ENCODE results near the gene RCN2.

DNA sequence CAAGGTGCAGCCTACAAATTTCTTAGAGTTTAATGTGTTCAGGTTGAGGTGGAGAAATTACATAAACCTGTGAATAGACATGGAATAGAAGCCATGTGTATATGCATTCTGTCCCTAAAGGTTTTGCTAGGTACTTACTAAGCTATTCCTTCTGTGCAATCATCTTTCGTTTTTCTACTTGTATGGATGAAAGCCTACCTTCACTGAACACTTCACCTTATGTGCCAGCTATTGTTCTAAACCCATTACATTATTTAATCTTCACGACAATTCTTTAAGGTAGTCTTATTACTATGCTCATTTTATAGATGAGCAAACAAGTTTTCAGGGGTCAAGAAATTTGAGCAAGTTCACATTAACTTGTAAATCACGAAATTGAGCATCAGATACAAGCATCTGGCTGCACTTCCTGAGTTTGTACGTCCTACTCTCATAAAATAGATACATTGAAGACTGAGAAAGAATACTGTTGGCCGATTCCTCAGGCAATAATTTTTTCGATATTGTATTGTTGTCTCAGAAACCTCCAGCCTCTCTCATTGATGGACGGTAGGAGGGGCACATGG, 635 bp upstream of the RCN2 start:
- TF ChIP-seq, protein P1, sequence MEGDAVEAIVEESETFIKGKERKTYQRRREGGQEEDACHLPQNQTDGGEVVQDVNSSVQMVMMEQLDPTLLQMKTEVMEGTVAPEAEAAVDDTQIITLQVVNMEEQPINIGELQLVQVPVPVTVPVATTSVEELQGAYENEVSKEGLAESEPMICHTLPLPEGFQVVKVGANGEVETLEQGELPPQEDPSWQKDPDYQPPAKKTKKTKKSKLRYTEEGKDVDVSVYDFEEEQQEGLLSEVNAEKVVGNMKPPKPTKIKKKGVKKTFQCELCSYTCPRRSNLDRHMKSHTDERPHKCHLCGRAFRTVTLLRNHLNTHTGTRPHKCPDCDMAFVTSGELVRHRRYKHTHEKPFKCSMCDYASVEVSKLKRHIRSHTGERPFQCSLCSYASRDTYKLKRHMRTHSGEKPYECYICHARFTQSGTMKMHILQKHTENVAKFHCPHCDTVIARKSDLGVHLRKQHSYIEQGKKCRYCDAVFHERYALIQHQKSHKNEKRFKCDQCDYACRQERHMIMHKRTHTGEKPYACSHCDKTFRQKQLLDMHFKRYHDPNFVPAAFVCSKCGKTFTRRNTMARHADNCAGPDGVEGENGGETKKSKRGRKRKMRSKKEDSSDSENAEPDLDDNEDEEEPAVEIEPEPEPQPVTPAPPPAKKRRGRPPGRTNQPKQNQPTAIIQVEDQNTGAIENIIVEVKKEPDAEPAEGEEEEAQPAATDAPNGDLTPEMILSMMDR (conservative IDR thresholded peaks at IDR 0.05 in 1 of 2, IDR thresholded peaks at IDR 0.05 in 1 of 2; ENCODE audit: low read depth in 1 of 2, low read length in 2 of 2), result no peak
- TF ChIP-seq EZH2 (IDR thresholded peaks at IDR 0.05; ENCODE audit: low read length, missing control alignments), result no peak

All from fibroblast of lung (primary cell).